Measurements from ENCODE around the gene GPER1.

DNA sequence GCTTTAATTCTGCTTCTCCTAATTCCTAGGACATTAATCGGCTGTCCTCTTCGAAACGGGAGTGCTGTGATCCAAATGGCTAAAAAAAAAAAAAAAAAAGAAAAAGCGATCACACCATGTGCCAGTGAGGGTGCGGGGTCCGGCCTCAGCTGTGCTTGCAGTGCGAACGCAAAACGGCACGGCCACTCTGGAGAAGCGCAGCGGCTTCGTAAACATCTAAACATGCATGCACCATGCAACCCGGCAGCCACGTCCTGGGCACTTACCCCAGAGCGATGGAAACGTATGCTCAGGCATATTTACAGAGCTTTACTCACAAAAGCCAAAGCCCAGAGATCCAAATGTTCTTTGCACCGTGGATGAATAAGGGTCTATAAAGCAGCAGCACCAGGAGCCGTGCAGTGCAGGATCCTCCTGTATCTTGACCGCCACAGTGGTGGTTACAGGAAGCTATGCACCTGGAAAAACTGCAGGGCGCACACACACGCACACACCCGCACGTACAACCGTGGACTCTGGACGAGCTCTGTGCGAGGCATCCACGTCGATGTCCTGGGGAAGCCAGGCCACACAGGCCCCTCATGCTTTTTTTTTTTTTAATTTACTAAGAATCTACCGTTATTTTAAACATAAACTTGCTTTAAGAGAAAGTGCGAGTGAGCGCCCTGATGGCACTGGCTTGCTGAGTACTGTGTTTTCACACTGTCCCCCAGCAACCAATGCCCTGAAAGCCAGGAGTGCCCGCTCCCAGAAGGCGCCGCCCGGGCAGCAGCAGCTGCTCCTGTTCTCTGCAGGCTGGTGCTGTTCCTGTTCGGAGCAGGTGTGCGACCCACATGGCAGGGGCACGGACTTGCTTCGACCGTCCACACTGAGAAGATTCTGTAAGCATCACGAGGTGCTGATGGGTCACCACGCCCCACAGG, 25.0 kb downstream of the GPER1 start:
- TF ChIP-seq ZNF274 (IDR thresholded peaks at IDR 0.05; ENCODE audit: low read depth, low read length), result no peak
- no peak for TF ChIP-seq YY1 (IDR thresholded peaks at IDR 0.05; ENCODE audit: insufficient read depth, insufficient read length)

Data from NT2/D1 (cell line).